Ectodermal cell (in vitro differentiated cells): ENCODE results near the gene C19orf67.

Experiments used
- H3K27ac ChIP-seq: 2 replicates; pipeline ENCODE4 v1.7.0; 2013; ENCODE audit warnings: mild to moderate bottlenecking, low read depth, low read length; ENCODE audit not compliant: insufficient read depth, poor library complexity, severe bottlenecking
- H3K27me3 ChIP-seq: 2 replicates; pipeline ENCODE4 v1.7.0; 2013; ENCODE audit warnings: mild to moderate bottlenecking, low read length; ENCODE audit not compliant: insufficient read depth, control insufficient read depth, poor library complexity, severe bottlenecking
- H3K36me3 ChIP-seq: one replicate; pipeline ENCODE4 v1.7.0; 2013; ENCODE audit warnings: low read length; ENCODE audit not compliant: control insufficient read depth, insufficient read depth
- H3K4me1 ChIP-seq: one replicate; pipeline ENCODE4 v1.7.0; 2013; ENCODE audit warnings: low read length; ENCODE audit not compliant: control insufficient read depth, insufficient read depth
- H3K4me3 ChIP-seq: 2 replicates; pipeline ENCODE4 v1.7.0; 2013; ENCODE audit warnings: low read depth, low read length, control low read depth; ENCODE audit not compliant: insufficient read depth
- H3K9me3 ChIP-seq: 2 replicates; pipeline ENCODE4 v1.7.0; 2013; ENCODE audit warnings: mild to moderate bottlenecking, low read length, moderate library complexity; ENCODE audit not compliant: control insufficient read depth
- WGBS, 2 experiments: methylation state at CpG; one replicate each; pipeline ENCODE4 v1.1.7; 2013; ENCODE audit warnings: missing lambda C conversion rate in 2 of 2; 5-methylcytosine and 5-hydroxymethylcytosine counted together

Gene C19orf67

GRCh38 chr19:14088634-14089411, 3.2 kb upstream of the C19orf67 start:
- peaks cover 10% of the 10 kb centered on the region for H3K4me1 ChIP-seq
- WGBS, 2 experiments = 90 to 91% methylated on average over 30 of the region's 30 CpGs
- peaks cover 3% of the 10 kb centered on the region for H3K9me3 ChIP-seq
- H3K27me3 ChIP-seq = peaks cover 19% of the 10 kb centered on the region
- H3K4me3 ChIP-seq = peak overlapping the region; percentile 36
- H3K36me3 ChIP-seq = peaks cover 14% of the 10 kb centered on the region
- no peak overlapping the region for H3K27ac ChIP-seq

- Histone ChIP-seq H3K4me1 (no peaks in the 10 kb centered on the region), H3K36me3 (peaks cover 14% of the 10 kb centered on the region), H3K27me3 (peaks cover 19% of the 10 kb centered on the region), H3K9me3 (no peaks in the 10 kb centered on the region), H3K4me3 (no peak overlapping the region), H3K27ac (no peak overlapping the region)
- WGBS, 2 experiments = 80 to 94% methylated on average over 5 of the region's 5 CpGs
These were observed 515 bp upstream of the C19orf67 start for GRCh38 chr19:14086098-14086497.

GRCh38 chr19:14082675-14082960, 3.0 kb downstream of the C19orf67 start:
- no peak overlapping the region for H3K4me3 ChIP-seq
- 53 to 61% methylated on average over 1 of the region's 1 CpG for WGBS, 2 experiments
- no peak overlapping the region for H3K27ac ChIP-seq
- peaks cover 3% of the 10 kb centered on the region for H3K36me3 ChIP-seq
- H3K4me1 ChIP-seq = no peaks in the 10 kb centered on the region
- peaks cover 12% of the 10 kb centered on the region for H3K27me3 ChIP-seq
- H3K9me3 ChIP-seq = no peaks in the 10 kb centered on the region

- Histone ChIP-seq H3K4me1 (no peaks in the 10 kb centered on the region), H3K27ac (peak overlapping the region; percentile 6), H3K9me3 (no peaks in the 10 kb centered on the region), H3K36me3 (no peaks in the 10 kb centered on the region), H3K27me3 (peaks cover 15% of the 10 kb centered on the region), H3K4me3 (peak overlapping the region; percentile 67)
- whole genome bisulfite sequencing, 2 experiments = 44 to 45% methylated on average over 24 of the region's 24 CpGs
These were observed 3.5 kb downstream of the C19orf67 start for GRCh38 chr19:14081797-14082674.

DNA sequence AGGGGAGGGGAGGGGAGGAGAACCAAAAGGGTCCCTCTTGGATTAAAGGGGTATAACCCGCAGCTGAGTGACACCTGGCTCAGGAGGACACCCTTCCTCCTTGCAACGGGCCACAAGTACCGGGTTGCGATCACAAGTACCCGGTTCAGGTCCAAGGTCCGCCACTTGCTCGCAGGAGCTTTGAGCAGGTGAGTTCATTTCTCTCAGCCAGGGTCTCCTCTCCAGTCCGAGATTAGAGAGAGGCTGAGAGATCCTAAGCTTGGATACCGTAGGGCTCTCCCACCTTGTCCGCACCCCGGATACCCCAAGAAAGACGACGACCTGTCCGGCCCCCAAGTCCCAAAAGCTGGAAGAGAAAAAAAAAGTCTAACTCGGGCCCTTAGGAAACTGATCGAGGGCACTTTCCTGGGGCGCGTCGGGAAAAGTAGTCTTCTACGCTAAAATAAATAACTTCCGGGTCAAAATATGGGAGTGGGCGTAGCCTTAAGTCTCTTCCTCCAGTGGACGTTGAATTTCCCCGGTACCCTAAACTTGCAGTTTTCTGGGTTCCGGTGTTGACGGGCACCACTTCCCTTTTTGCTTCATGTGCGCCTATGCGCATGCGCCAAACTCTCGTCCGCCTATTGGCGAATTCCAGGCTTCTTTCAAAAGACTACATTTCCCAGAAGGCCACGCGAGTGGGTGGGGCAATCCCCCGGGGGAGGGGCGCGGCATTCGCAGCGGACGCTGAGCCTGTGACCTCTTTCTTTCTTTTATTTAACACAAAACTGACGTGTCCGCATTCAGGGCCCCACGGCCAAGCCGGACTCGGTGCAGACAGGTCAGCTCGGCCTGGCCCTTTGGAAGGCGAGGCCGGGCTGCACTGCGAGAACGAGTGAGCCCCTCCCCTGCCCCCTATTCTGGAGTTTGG, 4.4 kb downstream of the C19orf67 start:
- Histone ChIP-seq H3K4me3 (peak overlapping the region; percentile 67), H3K4me1 (no peaks in the 10 kb centered on the region), H3K36me3 (no peaks in the 10 kb centered on the region), H3K27ac (peak overlapping the region; percentile 21), H3K27me3 (peaks cover 16% of the 10 kb centered on the region), H3K9me3 (no peaks in the 10 kb centered on the region)
- WGBS, 2 experiments = 3% methylated on average over 50 of the region's 50 CpGs

DNA sequence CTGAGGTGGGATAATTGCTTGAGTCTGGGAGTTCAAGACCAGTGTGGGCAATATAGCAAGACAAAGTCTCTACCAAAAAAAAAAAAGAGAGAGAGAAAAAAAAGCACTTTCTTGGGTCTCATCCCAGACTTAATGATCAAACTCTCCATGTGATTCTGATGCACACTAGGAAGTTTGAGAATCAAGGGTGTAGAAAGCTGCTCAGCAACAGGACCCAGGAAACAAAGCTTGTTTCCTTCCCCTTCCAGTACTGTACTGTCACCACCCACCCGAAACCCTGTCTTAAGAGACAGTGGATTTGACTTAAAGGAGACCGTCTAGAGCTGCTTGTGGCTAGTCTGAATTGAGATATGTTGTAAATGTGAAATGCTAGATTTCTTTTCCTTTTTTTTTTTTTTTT, 7.2 kb downstream of the C19orf67 start:
- Histone ChIP-seq H3K27ac (no peak overlapping the region), H3K4me1 (no peaks in the 10 kb centered on the region), H3K36me3 (no peaks in the 10 kb centered on the region), H3K9me3 (no peaks in the 10 kb centered on the region), H3K27me3 (peaks cover 34% of the 10 kb centered on the region), H3K4me3 (no peak overlapping the region)
- WGBS, 2 experiments = 80 to 85% methylated on average over 2 of the region's 2 CpGs

- peaks cover 3% of the 10 kb centered on the region for H3K4me1 ChIP-seq
- H3K4me3 ChIP-seq = peak overlapping the region; percentile 56
- H3K36me3 ChIP-seq = no peaks in the 10 kb centered on the region
- no peaks in the 10 kb centered on the region for H3K9me3 ChIP-seq
- 11 to 12% methylated on average over 43 to 44 of the region's 44 CpGs for WGBS, 2 experiments
- H3K27me3 ChIP-seq = peaks cover 58% of the 10 kb centered on the region
- H3K27ac ChIP-seq = no peak overlapping the region
These were observed 11.4 kb downstream of the C19orf67 start for GRCh38 chr19:14073925-14074838.

- Histone ChIP-seq H3K36me3 (no peaks in the 10 kb centered on the region), H3K9me3 (no peaks in the 10 kb centered on the region), H3K27ac (no peak overlapping the region), H3K4me3 (peak overlapping the region; percentile 56), H3K4me1 (peaks cover 3% of the 10 kb centered on the region), H3K27me3 (peaks cover 58% of the 10 kb centered on the region)
- 1% methylated on average over 106 of the region's 106 CpGs for WGBS, 2 experiments
These were observed 12.2 kb downstream of the C19orf67 start for GRCh38 chr19:14073261-14073924.
